Spleen (tissue), 7 donors: ENCODE measurements around the gene RERE.

Source experiments
- POLR2A ChIP-seq, 3 donors: fragments of 450-650 bp; IDR thresholded peaks; one replicate each; pipeline ENCODE4 v1.5.1; 2017; ENCODE audit warnings: antibody characterized with exemption in 3 of 3, mild to moderate bottlenecking in 1 of 3
- POLR2AphosphoS5 ChIP-seq, 3 donors: sonication (generic); formaldehyde crosslinking; IDR thresholded peaks; one replicate each; pipeline ENCODE4 v1.5.1; 2017; ENCODE audit warnings: antibody characterized with exemption in 3 of 3
- TF ChIP-seq, protein P1 (sequence below), 11 experiments: fragments of 200-600 bp in 7 of 11; fragments of 450-650 bp in 4 of 11; sonication (generic) in 4 of 11; IDR thresholded peaks in 8 of 11; conservative IDR thresholded peaks in 3 of 11; 1 replicate in 7 of 11; 2 replicates in 4 of 11; pipeline versions ENCODE4 v1.4.0 to v1.8.0; 2016 to 2021; ENCODE audit warnings: antibody characterized with exemption in 11 of 11, inconsistent platforms in 4 of 11, mild to moderate bottlenecking in 1 of 11
- donor health status: DM: no; HTN: no; CAD: no; lungs with moderate emphysema.
- donor health status: DM: no; HTN: no; CAD: no.
- donor health status: DM: no; HTN: no; CAD: no.

DNA sequence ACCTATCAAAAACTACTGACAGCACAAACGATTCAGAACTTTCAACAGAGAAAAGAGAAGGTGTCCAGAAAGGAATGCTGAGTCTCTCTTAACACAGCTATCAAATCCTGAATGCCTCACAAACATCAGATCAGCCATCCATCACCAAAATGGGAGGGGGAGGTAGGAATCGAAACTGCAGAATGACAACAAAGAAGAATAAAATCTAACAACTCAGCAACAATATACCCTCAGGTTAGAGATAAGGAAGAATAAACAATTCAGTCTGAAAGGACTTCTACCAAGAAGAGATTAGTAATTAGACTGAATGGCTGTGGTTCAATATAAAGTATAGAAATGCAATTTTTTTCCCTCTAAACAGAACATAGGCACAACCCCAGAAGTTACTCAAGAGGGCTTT is 94.4 kb downstream of the RERE start:
- TF ChIP-seq, protein P1, sequence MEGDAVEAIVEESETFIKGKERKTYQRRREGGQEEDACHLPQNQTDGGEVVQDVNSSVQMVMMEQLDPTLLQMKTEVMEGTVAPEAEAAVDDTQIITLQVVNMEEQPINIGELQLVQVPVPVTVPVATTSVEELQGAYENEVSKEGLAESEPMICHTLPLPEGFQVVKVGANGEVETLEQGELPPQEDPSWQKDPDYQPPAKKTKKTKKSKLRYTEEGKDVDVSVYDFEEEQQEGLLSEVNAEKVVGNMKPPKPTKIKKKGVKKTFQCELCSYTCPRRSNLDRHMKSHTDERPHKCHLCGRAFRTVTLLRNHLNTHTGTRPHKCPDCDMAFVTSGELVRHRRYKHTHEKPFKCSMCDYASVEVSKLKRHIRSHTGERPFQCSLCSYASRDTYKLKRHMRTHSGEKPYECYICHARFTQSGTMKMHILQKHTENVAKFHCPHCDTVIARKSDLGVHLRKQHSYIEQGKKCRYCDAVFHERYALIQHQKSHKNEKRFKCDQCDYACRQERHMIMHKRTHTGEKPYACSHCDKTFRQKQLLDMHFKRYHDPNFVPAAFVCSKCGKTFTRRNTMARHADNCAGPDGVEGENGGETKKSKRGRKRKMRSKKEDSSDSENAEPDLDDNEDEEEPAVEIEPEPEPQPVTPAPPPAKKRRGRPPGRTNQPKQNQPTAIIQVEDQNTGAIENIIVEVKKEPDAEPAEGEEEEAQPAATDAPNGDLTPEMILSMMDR (IDR thresholded peaks at IDR 0.05 in 8 of 11, conservative IDR thresholded peaks at IDR 0.05 in 3 of 11): no peak
- TF ChIP-seq POLR2A (IDR thresholded peaks at IDR 0.05) (no peak), POLR2AphosphoS5 (IDR thresholded peaks at IDR 0.05) (no peak)
